GM21423 (cell line): ENCODE data around the gene KAT6B.
"Not testable (repeated sequence)": the region's sequence is repeated elsewhere in the genome, so short reads cannot be mapped to it uniquely, and the experiment has no call there.

ENCODE experiments used
- ATAC-seq: cut with Tn5 transposase; IDR thresholded peaks from one replicate; pipeline ENCODE4 v1.9.1; 2021; ENCODE audit warnings: mild to moderate bottlenecking, moderate library complexity; ENCODE audit not compliant: unreplicated experiment

The KAT6B gene

GRCh38 chr10:74887614-74888284, 61.3 kb downstream of the KAT6B start:
- no peak for ATAC-seq

GRCh38 chr10:74888962-74889661, 62.7 kb downstream of the KAT6B start:
- ATAC-seq = no peak

GRCh38 chr10:74889662-74889998, 63.2 kb downstream of the KAT6B start:
- ATAC-seq = no peak

- no peak for ATAC-seq
Measured at GRCh38 chr10:74890460-74890859, 64.1 kb downstream of the KAT6B start.

- ATAC-seq = no peak
Measured at GRCh38 chr10:74891053-74891452, 64.7 kb downstream of the KAT6B start.

DNA sequence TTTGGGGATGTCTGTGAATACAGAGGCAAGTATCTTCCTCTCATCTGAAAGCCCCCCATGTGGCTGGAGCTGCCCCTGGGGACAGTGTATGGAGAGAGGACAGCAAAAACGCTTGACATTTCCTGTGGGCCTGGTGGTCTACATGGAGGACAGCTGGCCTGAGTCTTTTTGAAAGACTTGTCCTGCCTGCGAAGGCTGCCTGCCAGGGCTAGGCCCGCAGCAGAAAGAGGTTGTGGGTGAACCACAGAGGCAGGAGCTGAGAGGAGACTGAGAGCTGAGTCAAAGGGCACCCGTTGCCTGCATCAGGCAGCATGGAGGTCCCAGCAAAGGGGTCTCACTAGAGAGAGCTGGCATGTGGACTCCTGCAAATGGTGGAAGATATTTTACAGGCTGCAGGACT, 66.4 kb downstream of the KAT6B start:
- ATAC-seq = no peak

DNA sequence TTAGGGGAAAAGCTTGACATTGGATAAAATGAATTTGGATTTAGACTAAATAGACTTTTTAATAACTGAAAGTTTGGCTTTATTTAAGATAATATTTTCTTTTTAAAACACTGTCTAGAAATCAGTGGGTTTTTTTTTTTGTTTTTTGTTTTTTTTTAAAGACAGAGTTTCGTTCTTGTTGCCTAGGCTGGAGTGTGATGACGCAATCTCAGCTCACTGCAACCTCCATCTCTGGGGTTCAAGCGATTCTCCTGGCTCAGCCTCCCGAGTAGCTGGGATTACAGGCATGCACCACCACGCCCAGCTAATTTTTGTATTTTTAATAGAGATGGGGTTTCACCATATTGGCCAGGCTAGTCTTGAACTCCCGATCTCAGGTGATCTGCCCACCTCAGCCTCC, 66.9 kb downstream of the KAT6B start:
- ATAC-seq = not testable (repeated sequence)

DNA sequence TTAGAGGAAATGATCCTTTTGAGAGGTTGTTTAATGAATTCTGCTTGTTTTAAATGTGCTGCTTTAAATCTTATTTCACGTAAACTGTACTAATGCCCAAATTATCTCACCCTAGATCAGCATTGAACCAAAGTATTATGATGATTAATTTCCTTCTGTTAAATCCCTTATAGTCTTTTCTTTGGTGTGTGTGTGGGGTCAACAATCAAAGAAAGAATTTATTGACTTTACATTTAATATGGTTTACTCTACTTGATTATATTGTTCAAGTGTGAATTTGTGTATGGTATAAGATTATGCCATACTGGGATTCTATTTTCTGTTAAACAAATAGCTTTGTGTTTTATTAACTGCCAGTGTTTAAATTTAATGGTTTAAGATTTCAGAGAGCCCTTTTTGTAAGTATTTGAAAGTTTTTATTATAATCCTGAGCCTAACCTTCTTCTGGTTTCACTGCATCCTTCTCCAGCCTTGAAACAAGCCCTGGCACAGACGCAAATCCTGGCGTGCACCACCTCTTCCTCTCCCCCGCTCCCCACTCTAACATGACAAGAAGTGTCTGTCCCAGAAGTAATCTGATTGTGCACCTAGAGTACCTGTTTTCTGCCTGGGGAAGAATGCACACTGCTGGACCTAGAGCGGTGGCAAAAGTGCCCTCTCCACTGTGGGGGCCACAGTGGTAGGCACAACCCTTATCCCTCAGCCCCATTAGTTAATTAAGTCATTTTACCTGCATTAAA, 70.6 kb downstream of the KAT6B start:
- ATAC-seq = no peak

GRCh38 chr10:74898201-74898976, 72.0 kb downstream of the KAT6B start:
- peak; percentile 68 for ATAC-seq

- ATAC-seq = peak; percentile 58
Measured at GRCh38 chr10:74900297-74900696, 73.9 kb downstream of the KAT6B start.

- no peak for ATAC-seq
Measured at GRCh38 chr10:74901301-74901700, 74.9 kb downstream of the KAT6B start.

DNA sequence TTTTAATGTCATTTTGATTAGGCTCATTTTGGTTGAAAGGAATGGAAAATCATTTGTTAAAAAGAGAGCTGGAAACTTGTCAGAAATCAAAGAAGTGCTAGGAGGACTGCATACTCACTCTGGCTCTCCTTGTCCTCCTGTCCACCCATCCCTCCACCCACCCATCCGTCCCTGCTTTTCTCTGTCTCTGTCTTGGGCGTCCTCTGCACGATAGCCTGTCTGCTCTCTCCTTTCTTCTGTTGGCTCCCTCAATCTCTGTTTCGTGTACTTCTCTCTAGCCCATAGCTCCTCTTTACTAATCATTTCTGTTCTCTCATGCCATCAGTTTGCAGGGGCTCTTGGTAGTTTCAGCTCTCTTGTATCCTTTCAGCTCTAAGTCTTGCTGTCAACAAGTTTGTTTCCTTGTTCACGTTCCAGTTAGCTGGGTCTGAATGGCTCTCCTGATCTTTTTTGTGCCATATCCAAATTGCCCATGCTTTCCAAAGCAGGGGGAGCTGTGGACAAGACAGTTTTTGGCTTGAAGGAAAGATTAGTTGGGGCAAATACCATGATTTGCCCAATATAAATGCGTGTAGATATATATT, 75.6 kb downstream of the KAT6B start:
- no peak for ATAC-seq

DNA sequence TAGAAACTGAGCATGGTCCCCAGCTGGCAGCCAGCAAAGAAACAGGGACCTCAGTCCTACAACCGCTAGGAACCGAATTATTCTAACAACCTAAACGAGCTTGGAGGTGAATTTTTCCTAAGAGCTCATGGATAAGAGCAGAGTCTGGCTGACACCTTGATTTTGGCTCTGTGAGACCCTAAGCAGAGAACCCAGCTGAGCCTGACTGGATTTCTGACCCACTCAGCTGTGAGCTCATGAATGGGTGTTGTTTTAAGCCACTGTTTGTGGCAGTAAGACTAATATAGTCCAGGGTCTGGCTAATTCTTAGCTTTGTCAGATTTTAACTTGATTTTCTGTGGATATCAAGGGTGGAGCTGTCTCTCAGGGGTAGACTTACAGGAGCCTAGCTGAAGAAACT, 77.1 kb downstream of the KAT6B start:
- no peak for ATAC-seq

DNA sequence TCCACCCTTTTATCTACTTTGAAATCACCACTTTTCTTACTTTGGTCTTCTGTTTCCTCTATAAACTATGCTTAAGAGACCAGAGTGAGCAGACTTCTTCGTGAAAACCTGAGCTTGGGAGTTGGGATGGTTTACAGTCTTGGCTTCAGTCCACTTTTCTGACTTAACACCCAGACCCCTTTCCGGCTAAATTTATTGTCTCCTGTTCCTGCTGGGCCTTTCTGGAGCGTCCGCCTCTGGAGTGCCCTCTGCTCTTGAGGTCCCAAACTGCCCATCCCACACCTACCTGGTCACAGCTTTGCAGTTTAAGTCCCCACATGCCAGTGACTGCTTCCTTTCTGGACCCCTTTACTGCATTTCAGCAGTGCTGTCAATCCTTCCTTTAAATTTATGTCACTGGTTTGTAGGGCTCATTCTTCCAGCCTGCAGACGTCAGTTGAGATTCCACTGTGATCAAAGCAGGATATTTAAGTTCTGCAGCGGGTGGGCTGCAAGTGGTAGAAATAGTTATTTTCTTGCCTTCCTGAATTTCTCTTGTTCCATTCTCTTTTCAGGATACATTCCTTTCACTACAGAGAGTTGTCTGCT, 80.3 kb downstream of the KAT6B start:
- ATAC-seq = no peak

GRCh38 chr10:74909670-74910069, 83.3 kb downstream of the KAT6B start:
- ATAC-seq = no peak

DNA sequence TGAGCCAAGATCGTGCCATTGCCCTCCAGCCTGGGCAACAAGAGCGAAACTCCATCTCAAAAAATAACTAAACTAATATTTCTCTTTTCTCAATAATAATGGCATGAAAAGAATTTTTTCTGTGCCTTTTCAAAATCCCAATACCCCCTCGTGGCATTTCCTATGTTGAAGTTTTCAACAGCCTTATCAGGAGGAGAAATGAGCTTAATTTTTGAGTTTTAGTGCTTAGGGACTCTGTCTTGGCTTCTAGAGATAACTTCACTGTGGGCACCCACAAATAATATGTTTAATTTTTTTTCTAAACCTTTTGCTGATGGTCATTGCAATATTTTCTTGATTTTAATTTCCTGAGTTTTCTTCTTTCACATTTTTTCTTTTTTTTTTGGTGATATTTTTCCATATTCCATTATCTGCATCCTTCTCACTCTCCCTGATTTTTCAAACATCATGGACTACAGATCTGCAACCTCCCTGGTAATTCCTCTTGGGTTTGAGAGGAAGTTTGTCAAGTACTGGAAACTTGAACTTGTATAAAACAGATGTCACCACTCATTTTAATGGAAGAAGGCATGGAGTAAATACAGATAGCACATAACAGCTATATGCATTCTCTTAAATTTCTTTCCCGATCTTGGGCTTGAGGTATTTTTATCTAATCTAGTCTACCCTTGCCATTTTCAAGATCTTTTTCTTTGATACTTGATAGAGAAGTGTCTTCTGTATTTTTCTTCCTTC, 84.0 kb downstream of the KAT6B start:
- no peak for ATAC-seq

- ATAC-seq = no peak
Measured at GRCh38 chr10:74910976-74911350, 84.6 kb downstream of the KAT6B start.

GRCh38 chr10:74912182-74912581, 85.8 kb downstream of the KAT6B start:
- no peak for ATAC-seq

DNA sequence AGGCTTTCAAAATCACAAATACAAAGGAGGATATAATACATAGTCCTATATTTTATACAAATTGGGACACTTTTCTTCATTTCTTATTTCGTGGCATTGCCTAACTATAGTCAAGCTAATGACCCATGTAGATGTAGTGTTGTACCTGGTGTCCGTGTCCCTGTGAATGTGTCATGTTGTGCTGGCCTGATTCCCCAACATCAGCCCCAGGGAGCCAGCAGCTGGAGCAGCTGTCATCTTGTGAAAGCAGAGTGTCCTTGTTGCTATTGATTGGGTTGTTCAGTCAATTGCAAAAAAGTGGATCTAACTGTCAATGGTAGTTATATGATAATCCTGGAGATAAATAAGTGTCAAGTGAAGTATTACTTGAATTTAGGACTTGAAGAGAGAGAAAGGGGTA, 86.3 kb downstream of the KAT6B start:
- no peak for ATAC-seq

DNA sequence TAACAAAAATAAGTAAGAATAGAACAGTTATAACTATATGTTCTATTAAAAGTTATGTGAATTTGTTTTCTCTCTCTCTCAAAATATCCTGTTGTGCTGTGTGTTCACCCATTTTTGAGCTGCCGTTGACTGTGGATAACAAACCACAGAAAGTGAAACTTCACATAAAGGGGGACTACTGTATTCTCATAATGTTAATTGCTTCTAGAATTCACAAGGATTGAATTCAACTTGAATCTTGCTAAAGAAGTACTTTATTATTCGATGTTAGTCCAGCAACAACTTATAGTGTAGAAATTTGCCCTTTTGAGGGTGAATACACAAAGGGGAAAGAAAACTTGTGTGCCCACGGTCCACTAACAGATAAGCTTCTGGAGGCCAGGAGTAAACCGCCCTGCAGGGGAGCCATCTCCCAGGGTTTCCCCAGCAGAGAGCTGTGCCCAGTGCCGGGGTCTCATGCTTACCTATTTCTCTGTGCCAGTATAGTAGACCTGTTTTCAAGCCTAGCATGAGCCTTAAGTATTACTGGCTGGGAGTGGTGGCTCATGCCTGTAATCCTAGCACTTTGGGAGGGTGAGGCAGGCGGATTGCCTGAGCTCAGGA, 87.1 kb downstream of the KAT6B start:
- ATAC-seq = no peak
